H9 (cell line): ENCODE data around the gene RFNG. TPM values are rescaled to one million over a fixed set of nuclear protein-coding genes. Genes with fewer than 3 reads are reported as not detected.

Experiments
- DNase-seq: peaks from one replicate; pipeline ENCODE4 v3.0.0-alpha.2; 2017
- H2AFZ ChIP-seq: one replicate; pipeline ENCODE4 v1.6.1; 2013; ENCODE audit warnings: mild to moderate bottlenecking, low read length, control low read depth, moderate library complexity
- H2AK5ac ChIP-seq: 2 replicates; pipeline ENCODE4 v1.6.1; 2013; ENCODE audit warnings: low read length, control low read depth, mixed read lengths; ENCODE audit not compliant: insufficient read length
- H2BK120ac ChIP-seq: one replicate; pipeline ENCODE4 v1.6.1; 2013; ENCODE audit warnings: low read depth, mild to moderate bottlenecking, low read length, control low read depth, inconsistent platforms; ENCODE audit not compliant: poor library complexity, severe bottlenecking
- H2BK12ac ChIP-seq: 2 replicates; pipeline ENCODE4 v1.6.1; 2013; ENCODE audit warnings: low read length, control low read depth, mixed read lengths, low read depth; ENCODE audit not compliant: insufficient read length
- H2BK15ac ChIP-seq: 2 replicates; pipeline ENCODE4 v1.6.1; 2013; ENCODE audit warnings: low read depth, low read length, control low read depth
- H2BK20ac ChIP-seq: one replicate; pipeline ENCODE4 v1.6.1; 2013; ENCODE audit warnings: low read depth, mild to moderate bottlenecking, low read length, control low read depth, inconsistent platforms; ENCODE audit not compliant: poor library complexity, severe bottlenecking
- H2BK5ac ChIP-seq: 2 replicates; pipeline ENCODE4 v1.6.1; 2013; ENCODE audit warnings: low read length, control low read depth, mixed read lengths; ENCODE audit not compliant: insufficient read length
- H3K14ac ChIP-seq: 2 replicates; pipeline ENCODE4 v1.6.1; 2013; ENCODE audit warnings: low read length, control low read depth; ENCODE audit not compliant: insufficient read depth
- H3K18ac ChIP-seq: 2 replicates; pipeline ENCODE4 v1.6.1; 2013; ENCODE audit warnings: low read depth, mild to moderate bottlenecking, mixed read lengths, low read length, control low read depth; ENCODE audit not compliant: insufficient read length
- H3K23ac ChIP-seq: 2 replicates; pipeline ENCODE4 v1.6.1; 2013; ENCODE audit warnings: low read length, control low read depth, mixed read lengths, low read depth; ENCODE audit not compliant: insufficient read length
- H3K23me2 ChIP-seq: 2 replicates; pipeline ENCODE4 v1.6.1; 2013; ENCODE audit warnings: low read depth, mild to moderate bottlenecking, mixed read lengths, low read length, control low read depth; ENCODE audit not compliant: insufficient read length, poor library complexity, severe bottlenecking
- H3K27ac ChIP-seq: 2 replicates; pipeline ENCODE4 v1.5.1; 2013; ENCODE audit warnings: low read length, control low read depth, mixed read lengths, low read depth; ENCODE audit not compliant: insufficient read length
- H3K27me3 ChIP-seq: 2 replicates; pipeline ENCODE4 v1.6.1; 2013; ENCODE audit warnings: low read length, control low read depth, inconsistent platforms; ENCODE audit not compliant: insufficient read depth
- H3K4ac ChIP-seq: 2 replicates; pipeline ENCODE4 v1.6.1; 2013; ENCODE audit warnings: low read depth, mild to moderate bottlenecking, control low read depth, inconsistent platforms, low read length, moderate library complexity
- H3K4me1 ChIP-seq: 2 replicates; pipeline ENCODE4 v1.6.1; 2013; ENCODE audit warnings: low read length, control low read depth, inconsistent platforms; ENCODE audit not compliant: insufficient read depth
- H3K4me2 ChIP-seq: 2 replicates; pipeline ENCODE4 v1.6.1; 2013; ENCODE audit warnings: low read length, control low read depth, mixed read lengths; ENCODE audit not compliant: insufficient read length, insufficient read depth
- H3K56ac ChIP-seq: 2 replicates; pipeline ENCODE4 v1.6.1; 2013; ENCODE audit warnings: low read depth, mild to moderate bottlenecking, mixed read lengths, low read length, control low read depth; ENCODE audit not compliant: insufficient read length
- H3K79me1 ChIP-seq: 2 replicates; pipeline ENCODE4 v1.6.1; 2013; ENCODE audit warnings: low read depth, mild to moderate bottlenecking, moderate library complexity, low read length, control low read depth, inconsistent platforms; ENCODE audit not compliant: insufficient read depth, poor library complexity, severe bottlenecking
- H3K79me2 ChIP-seq: 2 replicates; pipeline ENCODE4 v1.6.1; 2013; ENCODE audit warnings: low read length, control low read depth, inconsistent platforms; ENCODE audit not compliant: insufficient read depth
- H3K9ac ChIP-seq: 2 replicates; pipeline ENCODE4 v1.6.1; 2013; ENCODE audit warnings: low read length, control low read depth, mixed read lengths; ENCODE audit not compliant: insufficient read length; ENCODE audit errors: extremely low read depth
- H3K9me3 ChIP-seq: one replicate; pipeline ENCODE4 v1.6.1; 2013; ENCODE audit warnings: low read depth, low read length, inconsistent platforms; ENCODE audit not compliant: control insufficient read depth
- H3T11ph ChIP-seq: one replicate; pipeline ENCODE4 v1.6.1; 2013; ENCODE audit warnings: mild to moderate bottlenecking, low read length, control low read depth, inconsistent platforms
- H4K20me1 ChIP-seq: one replicate; pipeline ENCODE4 v1.6.1; 2013; ENCODE audit not compliant: control insufficient read depth, insufficient read length, insufficient read depth
- H4K5ac ChIP-seq: 2 replicates; pipeline ENCODE4 v1.6.1; 2013; ENCODE audit warnings: low read depth, mild to moderate bottlenecking, mixed read lengths, low read length, control low read depth; ENCODE audit not compliant: insufficient read length
- H4K8ac ChIP-seq: replicated peaks from 2 replicates; pipeline ENCODE4 v1.6.1; 2013; ENCODE audit warnings: low read length, control low read depth, mixed read lengths, low read depth; ENCODE audit not compliant: insufficient read length
- H4K91ac ChIP-seq: 2 replicates; pipeline ENCODE4 v1.6.1; 2013; ENCODE audit warnings: low read depth, mild to moderate bottlenecking, moderate library complexity, mixed read lengths, low read length, control low read depth; ENCODE audit not compliant: insufficient read length
- H3K27ac Mint-ChIP-seq, 3 experiments: 2 replicates in 2 of 3; 3 replicates in 1 of 3; pipeline ENCODE4 v1.8.0; 2020 to 2021; ENCODE audit warnings: mixed read lengths in 3 of 3, mild to moderate bottlenecking in 1 of 3, moderate library complexity in 1 of 3
- H3K27me3 Mint-ChIP-seq: 2 replicates; pipeline ENCODE4 v1.8.0; 2021; ENCODE audit warnings: low read depth, mild to moderate bottlenecking, moderate library complexity, mixed read lengths
- H3K36me3 Mint-ChIP-seq, 3 experiments: 2 replicates in 2 of 3; 3 replicates in 1 of 3; pipeline ENCODE4 v1.8.0; 2020 to 2021; ENCODE audit warnings: low read depth in 3 of 3, mixed read lengths in 3 of 3; ENCODE audit not compliant: insufficient read depth in 1 of 3
- H3K4me1 Mint-ChIP-seq, 2 experiments: 2 replicates each; pipeline ENCODE4 v1.8.0; 2020; ENCODE audit warnings: mixed read lengths in 2 of 2
- H3K4me3 Mint-ChIP-seq, 2 experiments: 2 replicates in 1 of 2; 3 replicates in 1 of 2; pipeline ENCODE4 v1.8.0; 2020 to 2021; ENCODE audit warnings: mild to moderate bottlenecking in 2 of 2, mixed read lengths in 2 of 2, moderate library complexity in 1 of 2
- H3K9me3 Mint-ChIP-seq, 2 experiments: 2 replicates in 1 of 2; 3 replicates in 1 of 2; pipeline ENCODE4 v1.8.0; 2020; ENCODE audit warnings: mild to moderate bottlenecking in 2 of 2, mixed read lengths in 2 of 2, moderate library complexity in 1 of 2
- CTCF ChIP-seq: fragments of 200-600 bp; sonication (generic); conservative IDR thresholded peaks from 3 replicates; pipeline ENCODE4 v1.8.0; 2021; ENCODE audit warnings: antibody characterized with exemption, mild to moderate bottlenecking
- WGBS: extraction: QIAGEN DNeasy Blood & Tissue Kit; methylation state at CpG from one replicate; pipeline ENCODE4 v1.1.7; 2013; ENCODE audit warnings: missing lambda C conversion rate, low lambda C conversion rate, mixed read lengths; ENCODE audit not compliant: insufficient read length; ENCODE audit errors: extremely low coverage; 5-methylcytosine and 5-hydroxymethylcytosine counted together
- total RNA-seq: library from RNA; stranded (reverse); gene quantifications from 2 replicates; pipeline ENCODE4 v1.2.1, GENCODE V29; 2021

The RFNG gene
- total RNA-seq, 1 experiment from 2014 or later, result 34.0 TPM

DNA sequence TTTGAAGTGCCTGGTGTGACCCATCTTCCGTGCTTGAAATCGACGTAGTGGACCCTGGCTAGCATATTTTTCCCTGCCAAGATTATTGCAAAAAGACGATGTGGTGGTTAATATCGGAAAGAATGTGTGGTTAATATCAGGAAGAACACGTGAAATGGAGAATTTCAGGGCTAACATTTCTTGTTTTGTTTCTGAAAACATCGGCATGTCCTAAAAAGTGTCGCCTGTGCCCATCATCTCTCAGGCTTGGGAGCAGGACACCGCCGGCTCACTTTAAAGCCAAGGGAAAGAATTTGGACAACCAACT lies 13.8 kb downstream of the RFNG start:
- H3K79me2 ChIP-seq, result no peaks in the 10 kb centered on the region
- H3K27me3 ChIP-seq, result no peaks in the 10 kb centered on the region; the same call in 1 of the 2 replicates
- peak overlapping the region; percentile 74 to 83 for H3K4me3 Mint-ChIP-seq
- no peak overlapping the region for H2BK20ac ChIP-seq
- H3K36me3 Mint-ChIP-seq, result peaks cover 8 to 16% (median 12%) of the 10 kb centered on the region in 3 experiments; a peak in 6 of 7 replicates
- no peak for DNase-seq
- H3K4me1 Mint-ChIP-seq, result peaks cover 20 to 31% of the 10 kb centered on the region in 2 experiments
- H3K9ac ChIP-seq, result no peak overlapping the region
- no peak overlapping the region; a peak in 2 of 7 replicates for H3K27ac Mint-ChIP-seq
- no peak overlapping the region for H3K23ac ChIP-seq
- TF ChIP-seq CTCF, result no peak
- no peak overlapping the region for H2BK5ac ChIP-seq
- H4K8ac ChIP-seq, result no peak overlapping the region
- H3K9me3 Mint-ChIP-seq, result no peaks in the 10 kb centered on the region; a peak in 2 of 5 replicates
- peak overlapping the region; percentile 15 for H3K4me2 ChIP-seq
- peaks cover 14% of the 10 kb centered on the region for H3K27me3 Mint-ChIP-seq
- H3K9me3 ChIP-seq, result no peaks in the 10 kb centered on the region
- H3K18ac ChIP-seq, result no peak overlapping the region
- no peak overlapping the region for H4K91ac ChIP-seq
- no peak overlapping the region for H3K4ac ChIP-seq
- no peak overlapping the region for H2BK120ac ChIP-seq
- H4K5ac ChIP-seq, result no peak overlapping the region
- H4K20me1 ChIP-seq, result no peaks in the 10 kb centered on the region
- WGBS, result no CpG with 5 or more reads among the region's 10 CpGs
- no peak overlapping the region for H3K27ac ChIP-seq
- no peaks in the 10 kb centered on the region for H3K79me1 ChIP-seq
- no peak overlapping the region for H3T11ph ChIP-seq
- H3K23me2 ChIP-seq, result no peaks in the 10 kb centered on the region
- no peak overlapping the region for H2BK15ac ChIP-seq
- no peaks in the 10 kb centered on the region for H3K4me1 ChIP-seq
- no peak overlapping the region for H3K14ac ChIP-seq
- H2AK5ac ChIP-seq, result no peak overlapping the region
- H2BK12ac ChIP-seq, result no peak overlapping the region
- no peak overlapping the region for H2AFZ ChIP-seq
- H3K56ac ChIP-seq, result no peak overlapping the region
